ENCODE data around the gene OR4K2.
"Not testable (repeated sequence)": the region's sequence is repeated elsewhere in the genome, so short reads cannot be mapped to it uniquely, and the experiment has no call there.

- TF ChIP-seq CTCF, POLR2A (IDR thresholded peaks at IDR 0.05): not testable (repeated sequence)
These were observed 8.8 kb upstream of the OR4K2 start for GRCh38 chr14:19866061-19866669.

All from adrenal gland (tissue), 5 donors.